Loucy (cell line): Measurements from ENCODE around the gene TTBK2.

Experiments used
- EZH2phosphoT487 ChIP-seq: fragments of 200-600 bp; IDR thresholded peaks from 2 replicates; pipeline ENCODE4 v1.6.1; 2018; ENCODE audit warnings: antibody characterized with exemption, mild to moderate bottlenecking, moderate library complexity, borderline replicate concordance
- TF ChIP-seq, protein P1 (sequence below): fragments of 200-600 bp; sonication (generic); conservative IDR thresholded peaks from 2 replicates; pipeline ENCODE4 v1.5.1; 2014; ENCODE audit warnings: mild to moderate bottlenecking, antibody characterized with exemption, low read length

GRCh38 chr15:42932833-42933515, 12.4 kb upstream of the TTBK2 start:
- TF ChIP-seq, protein P1, sequence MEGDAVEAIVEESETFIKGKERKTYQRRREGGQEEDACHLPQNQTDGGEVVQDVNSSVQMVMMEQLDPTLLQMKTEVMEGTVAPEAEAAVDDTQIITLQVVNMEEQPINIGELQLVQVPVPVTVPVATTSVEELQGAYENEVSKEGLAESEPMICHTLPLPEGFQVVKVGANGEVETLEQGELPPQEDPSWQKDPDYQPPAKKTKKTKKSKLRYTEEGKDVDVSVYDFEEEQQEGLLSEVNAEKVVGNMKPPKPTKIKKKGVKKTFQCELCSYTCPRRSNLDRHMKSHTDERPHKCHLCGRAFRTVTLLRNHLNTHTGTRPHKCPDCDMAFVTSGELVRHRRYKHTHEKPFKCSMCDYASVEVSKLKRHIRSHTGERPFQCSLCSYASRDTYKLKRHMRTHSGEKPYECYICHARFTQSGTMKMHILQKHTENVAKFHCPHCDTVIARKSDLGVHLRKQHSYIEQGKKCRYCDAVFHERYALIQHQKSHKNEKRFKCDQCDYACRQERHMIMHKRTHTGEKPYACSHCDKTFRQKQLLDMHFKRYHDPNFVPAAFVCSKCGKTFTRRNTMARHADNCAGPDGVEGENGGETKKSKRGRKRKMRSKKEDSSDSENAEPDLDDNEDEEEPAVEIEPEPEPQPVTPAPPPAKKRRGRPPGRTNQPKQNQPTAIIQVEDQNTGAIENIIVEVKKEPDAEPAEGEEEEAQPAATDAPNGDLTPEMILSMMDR = no peak
- TF ChIP-seq EZH2phosphoT487 = no peak
